Measurements from ENCODE around the gene EPHB4. TPM values are rescaled to one million over a fixed set of nuclear protein-coding genes. Genes with fewer than 3 reads are reported as not detected.
A peak's percentile ranks its signal among the peaks of the same experiment; 100 is the strongest.

The EPHB4 gene
- total and polyA plus RNA-seq, 2 of the 4 experiments (the other 2 are of a cell fraction) = 34.5 to 36.4 TPM

DNA sequence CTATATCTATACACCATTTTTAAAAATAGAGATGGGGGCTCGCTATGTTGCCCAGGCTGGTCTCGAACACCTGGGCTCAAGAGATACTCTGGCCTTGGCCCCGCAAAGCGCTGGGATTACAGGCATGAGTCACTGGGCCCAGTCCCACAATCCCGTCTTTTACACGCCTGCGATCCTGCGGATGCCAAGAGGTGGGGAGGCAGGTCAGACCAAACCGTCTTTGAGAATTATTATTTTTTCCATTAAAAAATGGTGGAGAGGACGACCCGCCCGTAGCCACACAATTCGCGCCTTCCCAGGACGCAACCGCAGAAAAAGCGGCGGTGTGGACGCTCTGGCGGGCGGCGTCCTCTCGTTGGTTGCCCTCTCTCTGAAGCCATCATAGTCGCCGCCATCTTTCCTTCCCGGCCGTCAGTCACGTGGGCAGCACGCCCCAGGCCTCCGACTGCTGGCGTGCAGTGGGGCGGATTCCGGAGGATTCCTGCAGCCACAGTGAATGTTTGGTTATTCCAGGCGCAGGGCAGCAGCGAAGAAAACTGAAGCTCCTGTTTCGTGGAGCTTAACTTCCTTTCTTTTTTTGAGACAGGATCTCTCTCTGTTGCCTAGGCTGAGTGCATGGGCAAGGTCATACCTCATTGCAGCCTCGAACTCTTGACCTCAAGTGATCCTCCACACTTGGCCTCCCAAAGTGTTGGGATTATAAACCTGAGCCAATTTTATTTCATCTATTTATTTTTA lies 9.9 kb upstream of the EPHB4 start:
- peak overlapping the region; percentile 98 for H3K14ac ChIP-seq (replicated peaks; ENCODE audit: low read depth, low read length)
- H2AK9ac ChIP-seq (replicated peaks; ENCODE audit: low read depth, low read length, poor library complexity) = peak overlapping the region; percentile 88
- peak overlapping the region; percentile 53; the same call in 1 of the 2 replicates for H2BK20ac ChIP-seq (ENCODE audit: low read depth, low read length)
- in situ Hi-C loops (cut with MboI; ENCODE audit: low sequenced_read_pairs) = no loop called here
- H3K4me2 ChIP-seq (ENCODE audit: low read depth, low read length) = peak overlapping the region; percentile 82
- peak overlapping the region; percentile 92 for H2BK5ac ChIP-seq (ENCODE audit: low read depth, low read length, poor library complexity, severe bottlenecking)
- H3K36me3 ChIP-seq (ENCODE audit: control insufficient read depth, insufficient read depth, low read length) = no peaks in the 10 kb centered on the region
- peak overlapping the region; percentile 93 for H4K91ac ChIP-seq (ENCODE audit: insufficient read depth, low read depth, low read length)
- peak; percentile 100 for ATAC-seq (ENCODE audit: low read depth)
- H4K5ac ChIP-seq (ENCODE audit: low read depth, low read length) = peak overlapping the region; percentile 96
- peak overlapping the region; percentile 33 for H3K4me3 ChIP-seq (ENCODE audit: insufficient read depth, low read depth, low read length)
- intact Hi-C loops (cut with micrococcal nuclease) = loop anchor here (2.0 to 10.0 kb wide), 3 partner anchors 30 to 252 kb away; partner anchors contain the start of genes FBXO24, LRCH4 and TRIP6
- ChIA-PET CTCF (no interaction called here), POLR2A (ENCODE audit: unreplicated experiment) (no interaction called here)
- peak overlapping the region; percentile 71 for H3K9ac ChIP-seq (ENCODE audit: low read depth, low read length)
- H3K4ac ChIP-seq (ENCODE audit: low read depth, low read length) = peak overlapping the region; percentile 97
- TF ChIP-seq MXI1 (IDR thresholded peaks at IDR 0.05; ENCODE audit: borderline replicate concordance, low read depth, low read length) = peak; percentile 81; the same call in 1 of the 2 replicates
- TF ChIP-seq BHLHE40 (IDR thresholded peaks at IDR 0.05; ENCODE audit: low read depth, low read length) = peak; percentile 92
- TF ChIP-seq RFX5 (IDR thresholded peaks at IDR 0.05; ENCODE audit: low read depth, low read length) = no peak
- TF ChIP-seq, protein P1, sequence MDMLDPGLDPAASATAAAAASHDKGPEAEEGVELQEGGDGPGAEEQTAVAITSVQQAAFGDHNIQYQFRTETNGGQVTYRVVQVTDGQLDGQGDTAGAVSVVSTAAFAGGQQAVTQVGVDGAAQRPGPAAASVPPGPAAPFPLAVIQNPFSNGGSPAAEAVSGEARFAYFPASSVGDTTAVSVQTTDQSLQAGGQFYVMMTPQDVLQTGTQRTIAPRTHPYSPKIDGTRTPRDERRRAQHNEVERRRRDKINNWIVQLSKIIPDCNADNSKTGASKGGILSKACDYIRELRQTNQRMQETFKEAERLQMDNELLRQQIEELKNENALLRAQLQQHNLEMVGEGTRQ (IDR thresholded peaks at IDR 0.05; ENCODE audit: low read depth, low read length) = peak; percentile 98
- 0 out of 2 replicates have a peak, but pooled peaks have one; percentile 8 for TF ChIP-seq FOS (IDR thresholded peaks at IDR 0.05; ENCODE audit: low read depth, low read length)
- no peak for TF ChIP-seq SMC3 (IDR thresholded peaks at IDR 0.05; ENCODE audit: low read depth, low read length)
- H3K56ac ChIP-seq (ENCODE audit: extremely low read depth, insufficient read depth, low read length) = peak overlapping the region; percentile 81
- BruUV-seq (replicated peaks) = no TSS peak
- no peaks in the 10 kb centered on the region; the same call in 1 of the 2 replicates for H3K9me1 ChIP-seq (ENCODE audit: insufficient read depth, low read length)
- H3K4me1 ChIP-seq (ENCODE audit: control insufficient read depth, insufficient read depth, low read length) = no peaks in the 10 kb centered on the region
- peak; percentile 90 for DNase-seq
- WGBS, 2 experiments (ENCODE audit: extremely low coverage in 2 of 2, insufficient read length in 1 of 2) = 5% methylated on average over 20 of the region's 37 CpGs; no CpG with 5 or more reads in 1 of the 2 experiments
- peak overlapping the region; percentile 91 for H2AFZ ChIP-seq (replicated peaks; ENCODE audit: low read length, poor library complexity)
- H2BK15ac ChIP-seq (ENCODE audit: low read depth, low read length) = no peak overlapping the region; the same call in 2 of the 3 replicates
- no peaks in the 10 kb centered on the region for H3K27me3 ChIP-seq (ENCODE audit: control insufficient read depth, insufficient read depth, low read length)
- peak overlapping the region; percentile 77 for H3K18ac ChIP-seq (ENCODE audit: low read depth, low read length)
- peak overlapping the region; percentile 83 for H2AK5ac ChIP-seq (ENCODE audit: low read depth, low read length)
- dilution Hi-C loops (cut with HindIII; ENCODE audit: low sequenced_read_pairs, unreplicated experiment) = no loop called here
- H3K27ac ChIP-seq (ENCODE audit: insufficient read depth, low read length) = peak overlapping the region; percentile 87
- H3K79me1 ChIP-seq (ENCODE audit: low read depth in 1 of 2, low read length in 2 of 2) = no peaks in the 10 kb centered on the region; a peak in 1 of 4 replicates
- no peaks in the 10 kb centered on the region for H4K20me1 ChIP-seq (ENCODE audit: insufficient read depth, low read length)
- H2BK120ac ChIP-seq (ENCODE audit: low read depth, low read length) = peak overlapping the region; percentile 48
- H3K9me3 ChIP-seq (ENCODE audit: control insufficient read depth, insufficient read depth, low read length) = no peaks in the 10 kb centered on the region
- H3K23ac ChIP-seq (ENCODE audit: low read depth, low read length) = peak overlapping the region; percentile 93
- peak overlapping the region; percentile 95 to 99 for H4K8ac ChIP-seq (ENCODE audit: low read depth in 2 of 2, low read length in 2 of 2)

All from IMR-90 (cell line).